ENCODE measurements around the gene ULK1. TPM values are rescaled to one million over a fixed set of nuclear protein-coding genes. Genes with fewer than 3 reads are reported as not detected.

ULK1 gene
- polyA plus RNA-seq, 3 donors: 1.0 to 75.1 (median 1.3) TPM

GRCh38 chr12:131908092-131909080, 14.0 kb downstream of the ULK1 start:
- H3K4me2 ChIP-seq (replicated peaks; ENCODE audit: extremely low read depth, low read length, poor library complexity, severe bottlenecking): no peak overlapping the region
- H4K20me1 ChIP-seq (ENCODE audit: insufficient read depth, low read length): peaks cover 98% of the 10 kb centered on the region
- no peak overlapping the region for H3K9ac ChIP-seq (ENCODE audit: insufficient read depth, low read length, poor library complexity, severe bottlenecking)
- H3K27me3 ChIP-seq (ENCODE audit: control insufficient read depth in 2 of 2, insufficient read depth in 2 of 2, low read length in 2 of 2): no peaks in the 10 kb centered on the region
- Mint-ChIP-seq H3K27ac (no peak overlapping the region), H3K27me3 (ENCODE audit: low read depth in 3 of 3) (peaks cover 0 to 4% (median 2%) of the 10 kb centered on the region in 3 donors), H3K4me3 (no peak overlapping the region), H3K4me1 (no peaks in the 10 kb centered on the region), H3K36me3 (peaks cover 43 to 79% of the 10 kb centered on the region in 2 donors), H3K9me3 (no peaks in the 10 kb centered on the region)
- peaks cover 55 to 90% of the 10 kb centered on the region in 2 donors for H3K36me3 ChIP-seq (replicated peaks in 1 of 2; ENCODE audit: control insufficient read depth in 1 of 2, insufficient read depth in 2 of 2, low read length in 2 of 2)
- no peak overlapping the region for H3K4me3 ChIP-seq (replicated peaks in 1 of 3; ENCODE audit: low read depth in 2 of 3, low read length in 3 of 3)
- H2AFZ ChIP-seq (ENCODE audit: insufficient read depth, low read depth, low read length, poor library complexity, severe bottlenecking): no peak overlapping the region
- no peaks in the 10 kb centered on the region for H3K4me1 ChIP-seq (ENCODE audit: control insufficient read depth in 1 of 2, insufficient read depth in 2 of 2, low read length in 2 of 2)
- DNase-seq: no peak
- 98% methylated on average over 84 of the region's 96 CpGs for WGBS (ENCODE audit: insufficient coverage)
- intact Hi-C loops (cut with micrococcal nuclease): no loop called here
- H3K79me2 ChIP-seq (ENCODE audit: insufficient read depth, low read length): peaks cover 19% of the 10 kb centered on the region
- no peak overlapping the region for H3K27ac ChIP-seq (ENCODE audit: low read depth in 1 of 2, low read length in 2 of 2)
- no peaks in the 10 kb centered on the region for H3K9me3 ChIP-seq (replicated peaks in 1 of 2; ENCODE audit: control insufficient read depth in 1 of 2, insufficient read depth in 1 of 2, low read length in 2 of 2)
- TF ChIP-seq CTCF (IDR thresholded peaks at IDR 0.05): no peak

- Histone ChIP-seq H3K4me1 (ENCODE audit: control insufficient read depth in 1 of 2, insufficient read depth in 2 of 2, low read length in 2 of 2) (no peaks in the 10 kb centered on the region), H3K79me2 (ENCODE audit: insufficient read depth, low read length) (peaks cover 11% of the 10 kb centered on the region), H3K4me3 (replicated peaks in 1 of 3; ENCODE audit: low read depth in 2 of 3, low read length in 3 of 3) (no peak overlapping the region), H3K9me3 (replicated peaks in 1 of 2; ENCODE audit: control insufficient read depth in 1 of 2, insufficient read depth in 1 of 2, low read length in 2 of 2) (no peaks in the 10 kb centered on the region), H4K20me1 (ENCODE audit: insufficient read depth, low read length) (peaks cover 96% of the 10 kb centered on the region), H2AFZ (ENCODE audit: insufficient read depth, low read depth, low read length, poor library complexity, severe bottlenecking) (no peak overlapping the region), H3K36me3 (replicated peaks in 1 of 2; ENCODE audit: control insufficient read depth in 1 of 2, insufficient read depth in 2 of 2, low read length in 2 of 2) (peaks cover 62 to 92% of the 10 kb centered on the region in 2 donors), H3K4me2 (replicated peaks; ENCODE audit: extremely low read depth, low read length, poor library complexity, severe bottlenecking) (no peak overlapping the region), H3K9ac (ENCODE audit: insufficient read depth, low read length, poor library complexity, severe bottlenecking) (no peak overlapping the region), H3K27ac (ENCODE audit: low read depth in 1 of 2, low read length in 2 of 2) (no peak overlapping the region), H3K27me3 (ENCODE audit: control insufficient read depth in 2 of 2, insufficient read depth in 2 of 2, low read length in 2 of 2) (no peaks in the 10 kb centered on the region)
- Mint-ChIP-seq H3K4me1 (no peaks in the 10 kb centered on the region), H3K27ac (no peak overlapping the region), H3K9me3 (no peaks in the 10 kb centered on the region), H3K4me3 (no peak overlapping the region), H3K36me3 (peaks cover 44 to 85% of the 10 kb centered on the region in 2 donors), H3K27me3 (ENCODE audit: low read depth in 3 of 3) (peaks cover 0 to 4% (median 2%) of the 10 kb centered on the region in 3 donors)
- no peak for DNase-seq
- TF ChIP-seq CTCF (IDR thresholded peaks at IDR 0.05): no peak
- WGBS (ENCODE audit: insufficient coverage): 98% methylated on average over 51 of the region's 61 CpGs
- intact Hi-C loops (cut with micrococcal nuclease): no loop called here
Measured at GRCh38 chr12:131909081-131909751, 14.8 kb downstream of the ULK1 start.

Measured in CD14-positive monocyte (primary cell).